Measurements from ENCODE around the gene ACTR1A. TPM values are rescaled to one million over a fixed set of nuclear protein-coding genes. Genes with fewer than 3 reads are reported as not detected.

ACTR1A gene
- total and polyA plus RNA-seq, 2 donors (not counting 1 experiment from before 2014, with no cell fraction given): 38.3 to 58.3 TPM

GRCh38 chr10:102534333-102534732 is 31.8 kb upstream of the ACTR1A start:
- Mint-ChIP-seq H3K27ac (no peak overlapping the region), H3K4me3 (no peak overlapping the region), H3K9me3 (ENCODE audit: insufficient read depth) (no peaks in the 10 kb centered on the region), H3K4me1 (peaks cover 18% of the 10 kb centered on the region), H3K27me3 (no peaks in the 10 kb centered on the region)
- no peak for ATAC-seq (ENCODE audit: low read depth)
- no peak for DNase-seq
- H3K4me1 ChIP-seq (ENCODE audit: control insufficient read depth in 2 of 2, insufficient read depth in 2 of 2, low read length in 2 of 2): peaks cover 5 to 8% of the 10 kb centered on the region in 2 donors
- no peak overlapping the region for H3K27ac ChIP-seq (ENCODE audit: low read length in 2 of 2)
- H3K27me3 ChIP-seq (replicated peaks in 1 of 4; ENCODE audit: control extremely low read depth in 1 of 4, control insufficient read depth in 3 of 4, insufficient read depth in 4 of 4, low read length in 3 of 4): no peaks in the 10 kb centered on the region
- POLR2A ChIA-PET: no interaction called here
- no peaks in the 10 kb centered on the region for H3K36me3 ChIP-seq (replicated peaks in 1 of 2; ENCODE audit: control extremely low read depth in 1 of 2, control insufficient read depth in 1 of 2, extremely low read depth in 1 of 2, insufficient read depth in 2 of 2, low read length in 1 of 2)
- H3K9me3 ChIP-seq (ENCODE audit: control extremely low read depth in 1 of 3, control insufficient read depth in 2 of 3, insufficient read depth in 1 of 3, low read length in 2 of 3): no peaks in the 10 kb centered on the region
- H3K9ac ChIP-seq (ENCODE audit: low read length): no peak overlapping the region
- H4K20me1 ChIP-seq (ENCODE audit: control insufficient read depth, insufficient read depth, low read length, poor library complexity, severe bottlenecking): no peaks in the 10 kb centered on the region
- intact Hi-C loops (cut with micrococcal nuclease): no loop called here
- H3K4me2 ChIP-seq (replicated peaks; ENCODE audit: low read depth, low read length, poor library complexity, severe bottlenecking): no peak overlapping the region
- CTCF ChIA-PET: no interaction called here
- H3K79me2 ChIP-seq (ENCODE audit: control insufficient read depth, insufficient read depth, low read length): peaks cover 11% of the 10 kb centered on the region
- no peak overlapping the region for H2AFZ ChIP-seq (ENCODE audit: insufficient read depth, low read depth, low read length, poor library complexity, severe bottlenecking)
- H3K4me3 ChIP-seq (ENCODE audit: control extremely low read depth in 1 of 5, extremely low read depth in 1 of 5, insufficient read depth in 1 of 5, low read depth in 2 of 5, low read length in 4 of 5): no peak overlapping the region
- TF ChIP-seq EZH2 (IDR thresholded peaks at IDR 0.05; ENCODE audit: borderline replicate concordance, insufficient read depth, low read depth, low read length, poor library complexity, severe bottlenecking): no peak
- TF ChIP-seq CTCF (IDR thresholded peaks at IDR 0.05): no peak
- 98% methylated on average over 13 of the region's 13 CpGs for WGBS (ENCODE audit: insufficient coverage)

- Histone ChIP-seq H4K20me1 (ENCODE audit: control insufficient read depth, insufficient read depth, low read length, poor library complexity, severe bottlenecking) (peaks cover 9% of the 10 kb centered on the region), H3K4me3 (ENCODE audit: control extremely low read depth in 1 of 5, extremely low read depth in 1 of 5, insufficient read depth in 1 of 5, low read depth in 2 of 5, low read length in 4 of 5) (no peak overlapping the region), H3K9ac (ENCODE audit: low read length) (no peak overlapping the region), H3K36me3 (replicated peaks in 1 of 2; ENCODE audit: control extremely low read depth in 1 of 2, control insufficient read depth in 1 of 2, extremely low read depth in 1 of 2, insufficient read depth in 2 of 2, low read length in 1 of 2) (peaks cover 0 to 10% of the 10 kb centered on the region in 2 experiments), H3K4me2 (replicated peaks; ENCODE audit: low read depth, low read length, poor library complexity, severe bottlenecking) (no peak overlapping the region), H2AFZ (ENCODE audit: insufficient read depth, low read depth, low read length, poor library complexity, severe bottlenecking) (no peak overlapping the region), H3K79me2 (ENCODE audit: control insufficient read depth, insufficient read depth, low read length) (peaks cover 30% of the 10 kb centered on the region), H3K27me3 (replicated peaks in 1 of 4; ENCODE audit: control extremely low read depth in 1 of 4, control insufficient read depth in 3 of 4, insufficient read depth in 4 of 4, low read length in 3 of 4) (no peaks in the 10 kb centered on the region), H3K4me1 (ENCODE audit: control insufficient read depth in 2 of 2, insufficient read depth in 2 of 2, low read length in 2 of 2) (no peaks in the 10 kb centered on the region), H3K9me3 (ENCODE audit: control extremely low read depth in 1 of 3, control insufficient read depth in 2 of 3, insufficient read depth in 1 of 3, low read length in 2 of 3) (no peaks in the 10 kb centered on the region), H3K27ac (ENCODE audit: low read length in 2 of 2) (no peak overlapping the region)
- Mint-ChIP-seq H3K27me3 (no peaks in the 10 kb centered on the region), H3K4me3 (no peak overlapping the region), H3K4me1 (no peaks in the 10 kb centered on the region), H3K27ac (no peak overlapping the region), H3K9me3 (ENCODE audit: insufficient read depth) (no peaks in the 10 kb centered on the region)
- 100% methylated on average over 1 of the region's 2 CpGs for WGBS (ENCODE audit: insufficient coverage)
- ATAC-seq (ENCODE audit: low read depth) (no peak), DNase-seq (no peak)
- POLR2A ChIA-PET: no interaction called here
- intact Hi-C loops (cut with micrococcal nuclease): no loop called here
- CTCF ChIA-PET: interaction anchor here (0.7 kb wide), 1 partner anchor 283 kb away, joined by 3 read pairs; no protein-coding TSS in a partner anchor
- TF ChIP-seq EZH2 (IDR thresholded peaks at IDR 0.05; ENCODE audit: borderline replicate concordance, insufficient read depth, low read depth, low read length, poor library complexity, severe bottlenecking): no peak
- no peak for TF ChIP-seq CTCF (IDR thresholded peaks at IDR 0.05)
These were observed 25.0 kb upstream of the ACTR1A start for GRCh38 chr10:102527546-102527945.
